Keratinocyte (primary cell): ENCODE results near the gene MICA. TPM values are rescaled to one million over a fixed set of nuclear protein-coding genes. Genes with fewer than 3 reads are reported as not detected.

ENCODE experiments used
- DNase-seq: peaks from one replicate; pipeline ENCODE4 v3.0.0-alpha.2; 2011; ENCODE audit warnings: low read depth, missing footprints, low spot score
- FAIRE-seq: peaks from 2 replicates; lab custom pipeline; 2011; peaks lifted over from hg19 to GRCh38; lab: Jason Lieb, UNC
- H2AFZ ChIP-seq: 2 replicates; pipeline ENCODE4 v1.6.0; 2012; ENCODE audit warnings: low read length, control low read depth, inconsistent platforms; ENCODE audit not compliant: control insufficient read depth
- H3K27ac ChIP-seq: 2 replicates; pipeline ENCODE4 v1.5.1; 2011; ENCODE audit warnings: low read length; ENCODE audit not compliant: control insufficient read depth, insufficient read depth
- H3K27me3 ChIP-seq: 3 replicates; pipeline ENCODE4 v1.6.0; 2011; ENCODE audit warnings: low read length; ENCODE audit not compliant: control insufficient read depth, insufficient read depth; ENCODE audit errors: extremely low read depth
- H3K36me3 ChIP-seq, 2 experiments: 2 replicates in 1 of 2; 3 replicates in 1 of 2; pipeline ENCODE4 v1.5.1; 2011; ENCODE audit warnings: low read length in 2 of 2, mild to moderate bottlenecking in 1 of 2; ENCODE audit not compliant: control insufficient read depth in 2 of 2, insufficient read depth in 2 of 2; ENCODE audit errors: extremely low read depth in 1 of 2
- H3K4me1 ChIP-seq: 3 replicates; pipeline ENCODE4 v1.5.1; 2011; ENCODE audit warnings: low read length; ENCODE audit not compliant: control insufficient read depth, insufficient read depth; ENCODE audit errors: extremely low read depth
- H3K4me2 ChIP-seq: 3 replicates; pipeline ENCODE4 v1.6.0; 2011; ENCODE audit warnings: low read depth, low read length; ENCODE audit not compliant: control insufficient read depth, insufficient read depth; ENCODE audit errors: extremely low read depth
- H3K4me3 ChIP-seq, 3 experiments: fragments of 200-600 bp in 1 of 3; sonication (generic) in 1 of 3; 2 replicates in 2 of 3; 3 replicates in 1 of 3; pipeline ENCODE4 v1.5.1; 2011 to 2016; ENCODE audit warnings: low read length in 3 of 3, mild to moderate bottlenecking in 3 of 3, control low read depth in 2 of 3, inconsistent platforms in 1 of 3, low read depth in 1 of 3, mixed read lengths in 1 of 3, mixed run types in 1 of 3, moderate library complexity in 1 of 3; ENCODE audit not compliant: control insufficient read depth in 2 of 3, insufficient read depth in 2 of 3; ENCODE audit errors: extremely low read depth in 1 of 3
- H3K79me2 ChIP-seq: 2 replicates; pipeline ENCODE4 v1.6.0; 2012; ENCODE audit warnings: low read length; ENCODE audit not compliant: control insufficient read depth, insufficient read depth
- H3K9ac ChIP-seq: 3 replicates; pipeline ENCODE4 v1.6.0; 2011; ENCODE audit warnings: low read length; ENCODE audit not compliant: control insufficient read depth, insufficient read depth; ENCODE audit errors: extremely low read depth
- H3K9me1 ChIP-seq: 3 replicates; pipeline ENCODE4 v1.6.0; 2011; ENCODE audit warnings: low read length; ENCODE audit not compliant: control insufficient read depth, insufficient read depth; ENCODE audit errors: extremely low read depth
- H3K9me3 ChIP-seq: 2 replicates; pipeline ENCODE4 v1.5.1; 2012; ENCODE audit warnings: low read depth, low read length; ENCODE audit not compliant: control insufficient read depth
- H4K20me1 ChIP-seq: 3 replicates; pipeline ENCODE4 v1.6.0; 2011; ENCODE audit warnings: low read length; ENCODE audit not compliant: control insufficient read depth, insufficient read depth; ENCODE audit errors: extremely low read depth
- EZH2 ChIP-seq: IDR thresholded peaks from one replicate; pipeline ENCODE4 v1.6.1; 2012; ENCODE audit warnings: inconsistent platforms, mild to moderate bottlenecking, low read length, moderate library complexity
- dilution Hi-C: fragments of 300-500 bp; cut with MboI; formaldehyde crosslinking; loops from one replicate; pipeline ENCODE4 v1.7.0; 2020; ENCODE audit warnings: low sequenced_read_pairs; ENCODE audit not compliant: extremely low pct_ligation_motif_present
- polyA plus RNA-seq, 5 experiments: library from polyadenylated mRNA; depleted of rRNA in 3 of 5; stranded (reverse) in 3 of 5; stranded (forward) in 1 of 5; unstranded in 1 of 5; fragments of >200 nt; gene quantifications; 1 replicate in 1 of 5; 2 replicates in 3 of 5; 3 replicates in 1 of 5; pipeline versions ENCODE4 v1.2.1 to v1.2.3, GENCODE V29; 2011 to 2012; ENCODE audit warnings: missing spikeins in 2 of 5, low read depth in 1 of 5, low replicate concordance in 1 of 5
- TF ChIP-seq, protein P1 (sequence below), 3 experiments: IDR thresholded peaks in 1 of 3; conservative IDR thresholded peaks in 1 of 3; optimal IDR thresholded peaks in 1 of 3; 2 replicates in 2 of 3; 3 replicates in 1 of 3; pipeline versions ENCODE3 to v1.5.1; 2011; ENCODE audit warnings: low read length in 3 of 3, mild to moderate bottlenecking in 3 of 3, moderate library complexity in 2 of 3, control low read depth in 1 of 3, inconsistent platforms in 1 of 3; ENCODE audit not compliant: insufficient read depth in 2 of 3; ENCODE audit errors: extremely low read depth in 1 of 3

Gene MICA
- polyA plus RNA-seq, 1 donor (not counting 4 experiments of a cell fraction or from before 2014, with no cell fraction given), result 59.9 TPM

DNA sequence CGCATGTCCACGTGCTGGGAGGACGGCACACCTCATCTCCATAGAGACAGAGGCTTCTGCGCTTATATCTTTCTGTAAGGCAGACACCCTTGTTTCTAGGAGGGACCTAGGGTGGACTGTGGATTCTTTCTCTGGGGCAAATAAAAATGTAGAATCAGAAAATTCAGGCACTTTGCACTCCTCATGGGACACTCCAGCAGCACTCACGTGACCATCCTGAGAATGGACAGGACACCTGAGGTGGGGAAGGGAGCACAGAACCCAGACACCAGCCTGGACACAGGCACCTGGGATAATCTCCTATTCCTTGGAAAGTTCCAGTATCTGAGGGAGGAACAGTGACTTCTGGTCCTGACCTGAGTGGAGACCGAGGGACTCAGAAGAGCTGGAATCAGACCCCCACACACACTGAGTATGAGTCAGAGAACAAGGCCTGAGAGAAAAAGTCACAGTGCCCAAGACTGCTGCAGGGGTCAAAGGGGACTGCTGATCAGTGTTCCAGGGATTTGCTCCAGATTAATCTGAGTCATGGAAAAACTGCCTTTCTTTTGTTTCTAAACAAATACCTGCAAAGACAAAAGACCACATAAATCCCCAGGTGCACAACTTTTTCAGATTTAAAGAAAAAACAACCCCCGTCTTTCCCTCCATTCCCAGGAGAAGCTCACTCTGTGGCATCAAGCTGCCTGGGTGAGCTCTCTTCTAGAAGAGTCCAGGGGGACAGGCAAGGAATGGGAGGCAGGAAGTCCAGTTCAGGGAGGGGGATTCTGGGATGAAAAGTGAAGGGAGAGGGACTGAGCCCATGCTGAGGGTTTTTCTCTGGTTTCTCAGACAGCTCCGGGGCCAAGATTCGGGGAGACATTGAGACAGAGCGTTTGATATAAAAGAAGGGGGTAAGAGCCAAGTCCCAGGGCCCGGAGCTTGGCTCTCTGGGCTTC, 58.9 kb downstream of the MICA start:
- H2AFZ ChIP-seq, result peak overlapping the region; percentile 91
- H4K20me1 ChIP-seq, result no peaks in the 10 kb centered on the region
- peaks cover 14% of the 10 kb centered on the region for H3K4me1 ChIP-seq
- H3K79me2 ChIP-seq, result no peaks in the 10 kb centered on the region
- no peak for FAIRE-seq
- no peak for DNase-seq
- no peak overlapping the region for H3K4me3 ChIP-seq
- H3K9me3 ChIP-seq, result no peaks in the 10 kb centered on the region
- H3K36me3 ChIP-seq, result no peaks in the 10 kb centered on the region
- peaks cover 3% of the 10 kb centered on the region for H3K27me3 ChIP-seq
- H3K9me1 ChIP-seq, result no peaks in the 10 kb centered on the region
- peak overlapping the region; percentile 74 for H3K9ac ChIP-seq
- TF ChIP-seq EZH2, result no peak
- TF ChIP-seq, protein P1, sequence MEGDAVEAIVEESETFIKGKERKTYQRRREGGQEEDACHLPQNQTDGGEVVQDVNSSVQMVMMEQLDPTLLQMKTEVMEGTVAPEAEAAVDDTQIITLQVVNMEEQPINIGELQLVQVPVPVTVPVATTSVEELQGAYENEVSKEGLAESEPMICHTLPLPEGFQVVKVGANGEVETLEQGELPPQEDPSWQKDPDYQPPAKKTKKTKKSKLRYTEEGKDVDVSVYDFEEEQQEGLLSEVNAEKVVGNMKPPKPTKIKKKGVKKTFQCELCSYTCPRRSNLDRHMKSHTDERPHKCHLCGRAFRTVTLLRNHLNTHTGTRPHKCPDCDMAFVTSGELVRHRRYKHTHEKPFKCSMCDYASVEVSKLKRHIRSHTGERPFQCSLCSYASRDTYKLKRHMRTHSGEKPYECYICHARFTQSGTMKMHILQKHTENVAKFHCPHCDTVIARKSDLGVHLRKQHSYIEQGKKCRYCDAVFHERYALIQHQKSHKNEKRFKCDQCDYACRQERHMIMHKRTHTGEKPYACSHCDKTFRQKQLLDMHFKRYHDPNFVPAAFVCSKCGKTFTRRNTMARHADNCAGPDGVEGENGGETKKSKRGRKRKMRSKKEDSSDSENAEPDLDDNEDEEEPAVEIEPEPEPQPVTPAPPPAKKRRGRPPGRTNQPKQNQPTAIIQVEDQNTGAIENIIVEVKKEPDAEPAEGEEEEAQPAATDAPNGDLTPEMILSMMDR (optimal IDR thresholded peaks at IDR 0.05 in 1 of 3, IDR thresholded peaks at IDR 0.05 in 1 of 3, conservative IDR thresholded peaks at IDR 0.05 in 1 of 3; ENCODE audit: extremely low read depth in 1 of 3, insufficient read depth in 2 of 3, low read length in 3 of 3), result no peak
- H3K4me2 ChIP-seq, result peak overlapping the region; percentile 86
- dilution Hi-C loops, result no loop called here
- peak overlapping the region; percentile 70 for H3K27ac ChIP-seq

- peak overlapping the region; percentile 70 for H3K27ac ChIP-seq
- FAIRE-seq, result peak; percentile 69
- dilution Hi-C loops, result no loop called here
- H3K9ac ChIP-seq, result peak overlapping the region; percentile 74
- no peaks in the 10 kb centered on the region for H3K9me3 ChIP-seq
- no peaks in the 10 kb centered on the region for H3K27me3 ChIP-seq
- peaks cover 14% of the 10 kb centered on the region for H3K4me1 ChIP-seq
- no peaks in the 10 kb centered on the region for H3K79me2 ChIP-seq
- peak overlapping the region; percentile 45 to 69 (median 51) for H3K4me3 ChIP-seq
- no peaks in the 10 kb centered on the region for H3K36me3 ChIP-seq
- no peaks in the 10 kb centered on the region for H4K20me1 ChIP-seq
- peak overlapping the region; percentile 86 for H3K4me2 ChIP-seq
- DNase-seq, result peak; percentile 69
- no peaks in the 10 kb centered on the region for H3K9me1 ChIP-seq
- no peak for TF ChIP-seq EZH2
- TF ChIP-seq, protein P1 (optimal IDR thresholded peaks at IDR 0.05 in 1 of 3, IDR thresholded peaks at IDR 0.05 in 1 of 3, conservative IDR thresholded peaks at IDR 0.05 in 1 of 3; ENCODE audit: extremely low read depth in 1 of 3, insufficient read depth in 2 of 3, low read length in 3 of 3), result no peak
- peak overlapping the region; percentile 91 for H2AFZ ChIP-seq
These were observed 59.8 kb downstream of the MICA start for GRCh38 chr6:31462964-31463870.
